Renal cortex interstitium (tissue), 11 donors: ENCODE measurements around the gene COL4A4. TPM values are rescaled to one million over a fixed set of nuclear protein-coding genes. Genes with fewer than 3 reads are reported as not detected.

ENCODE experiments used
- DNase-seq, 11 donors: peaks; one replicate each; pipeline ENCODE4 v3.0.0-alpha.2; 2013; ENCODE audit warnings: low read depth in 9 of 11, low spot score in 4 of 11; ENCODE audit errors: extremely low read depth in 1 of 11
- polyA plus RNA-seq, 3 donors: library from polyadenylated mRNA; unstranded; fragments of 120-200 nt; gene quantifications; one replicate each; pipeline ENCODE4 v1.2.1, GENCODE V29; 2013; ENCODE audit not compliant: insufficient read length in 3 of 3

COL4A4 gene
- polyA plus RNA-seq, 3 donors: 41.4 to 56.0 (median 48.3) TPM

DNA sequence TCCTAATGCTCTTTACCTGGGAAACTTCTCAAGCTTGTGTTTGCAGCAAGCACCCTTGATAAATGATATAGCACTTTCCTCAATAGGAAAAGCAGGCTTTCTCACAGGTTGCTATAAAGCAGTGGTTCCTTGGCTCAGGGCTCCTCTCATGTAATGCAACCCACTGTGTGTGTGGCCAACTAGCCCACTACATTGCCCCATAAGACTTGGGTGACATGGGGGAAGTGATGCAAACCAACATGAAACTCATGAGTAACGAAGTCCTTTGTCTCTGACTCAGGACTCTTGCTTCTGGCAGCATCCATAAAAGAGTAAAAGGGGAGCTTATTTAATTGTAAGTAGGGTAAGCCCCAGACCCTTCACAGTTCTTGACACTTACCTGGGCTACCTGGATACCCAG, 106.9 kb downstream of the COL4A4 start:
- DNase-seq: no peak

DNA sequence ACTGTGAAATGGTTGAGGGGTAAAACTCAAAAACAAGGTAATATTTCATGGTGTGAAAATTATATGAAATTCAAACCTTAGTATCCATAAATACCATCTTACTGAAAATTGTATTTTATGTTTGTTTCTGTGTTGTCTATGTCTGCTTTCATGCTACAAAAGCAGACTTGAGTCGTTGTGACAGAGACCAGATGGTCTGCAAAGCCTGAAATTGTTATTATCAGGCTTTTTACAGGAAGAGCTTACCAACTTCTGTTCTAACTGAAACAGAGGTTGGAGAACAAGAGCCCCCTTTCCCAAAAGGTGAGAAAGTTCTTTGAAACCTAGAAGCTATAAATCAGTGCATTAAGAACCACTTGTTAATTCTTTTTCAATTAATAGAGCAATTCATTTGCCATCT, 110.0 kb downstream of the COL4A4 start:
- peak in 1 of 11 donors; percentile 11 for DNase-seq

DNA sequence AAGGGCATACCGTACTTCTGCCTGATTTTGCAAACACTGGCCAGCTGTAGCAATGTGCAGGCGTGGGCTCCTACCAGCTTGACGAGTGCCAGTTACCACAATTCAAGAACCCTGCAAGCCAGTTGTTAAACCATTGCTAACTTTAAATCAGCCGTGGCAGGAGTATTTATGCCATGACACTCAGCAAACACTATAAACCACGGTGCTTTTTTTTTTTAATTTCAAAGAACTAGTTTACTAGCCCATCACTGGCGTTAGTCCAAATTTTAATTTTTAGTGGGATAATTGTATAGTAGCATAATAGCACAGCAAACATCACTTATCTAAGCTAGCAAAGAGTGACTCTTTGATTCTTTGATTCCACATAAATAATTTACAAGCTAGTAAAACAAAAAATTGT, 111.1 kb downstream of the COL4A4 start:
- DNase-seq: no peak

DNA sequence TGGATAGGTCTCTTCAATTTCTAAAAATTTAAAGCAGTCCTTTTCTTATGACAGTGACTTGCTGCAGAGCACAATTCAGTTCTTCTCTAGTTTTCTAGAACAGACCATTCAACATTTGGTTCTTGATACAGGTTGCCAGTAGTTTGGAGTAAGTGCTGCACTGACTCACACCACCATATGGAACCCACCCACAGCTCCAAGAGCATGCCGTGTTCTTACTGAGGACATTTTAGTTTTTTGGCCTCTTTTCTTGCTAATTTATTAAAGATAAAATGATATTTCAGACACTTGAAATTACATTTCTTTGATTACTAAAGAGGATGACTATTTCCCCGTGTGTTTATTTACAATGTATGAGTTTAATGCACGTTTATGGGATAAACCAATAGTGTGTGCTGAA, 120.0 kb downstream of the COL4A4 start:
- DNase-seq: no peak

DNA sequence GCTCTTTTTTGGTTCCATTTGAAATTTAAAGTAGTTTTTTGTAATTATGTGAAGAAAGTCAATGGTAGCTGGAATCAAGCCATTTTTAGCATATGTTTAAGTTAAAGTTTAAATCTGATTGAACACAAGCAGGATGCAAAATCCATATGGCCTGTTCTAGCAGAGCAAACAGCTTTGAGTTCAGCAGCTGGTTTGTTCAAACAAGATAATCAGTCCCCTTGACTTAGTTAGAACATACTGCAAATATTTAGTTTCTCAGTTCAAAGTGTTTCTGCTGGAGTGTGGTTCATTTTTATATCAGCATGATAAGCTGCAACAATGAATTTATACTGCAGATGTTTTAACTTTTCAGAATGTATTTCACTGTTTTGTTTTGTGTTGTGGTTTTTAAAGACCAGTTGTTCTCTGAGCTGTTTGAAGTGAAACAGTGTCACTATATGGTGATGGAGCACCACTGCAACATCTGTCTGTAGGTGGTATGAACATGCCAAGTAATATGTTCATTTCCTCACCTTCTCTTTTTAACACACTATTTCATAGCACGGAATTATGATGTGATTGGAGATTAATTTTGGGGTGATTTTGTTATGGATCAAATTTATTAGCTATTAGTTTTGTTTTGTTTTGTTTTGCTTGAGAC, 125.3 kb downstream of the COL4A4 start:
- DNase-seq: peak in 8 of 11 donors; percentile 6 to 56 (median 40)

DNA sequence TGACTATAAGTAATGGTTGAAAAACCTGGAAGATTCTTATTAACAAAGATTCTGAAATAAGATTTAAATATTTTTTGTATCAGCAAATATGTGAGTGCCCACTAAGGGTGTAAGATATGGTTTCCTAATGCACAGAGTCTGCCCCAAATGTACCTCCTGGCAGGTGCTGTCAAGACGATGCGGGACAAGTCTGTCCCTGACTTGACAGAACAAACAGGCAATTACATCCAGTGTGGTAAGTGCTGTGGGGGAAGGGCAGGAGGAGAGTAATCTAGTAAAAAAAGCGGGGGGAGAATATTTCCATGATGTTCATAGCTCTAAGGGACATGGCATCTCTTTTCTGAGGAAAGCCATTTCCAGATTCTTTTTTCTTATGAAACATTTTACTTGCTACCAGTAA, 127.5 kb downstream of the COL4A4 start:
- DNase-seq: no peak

DNA sequence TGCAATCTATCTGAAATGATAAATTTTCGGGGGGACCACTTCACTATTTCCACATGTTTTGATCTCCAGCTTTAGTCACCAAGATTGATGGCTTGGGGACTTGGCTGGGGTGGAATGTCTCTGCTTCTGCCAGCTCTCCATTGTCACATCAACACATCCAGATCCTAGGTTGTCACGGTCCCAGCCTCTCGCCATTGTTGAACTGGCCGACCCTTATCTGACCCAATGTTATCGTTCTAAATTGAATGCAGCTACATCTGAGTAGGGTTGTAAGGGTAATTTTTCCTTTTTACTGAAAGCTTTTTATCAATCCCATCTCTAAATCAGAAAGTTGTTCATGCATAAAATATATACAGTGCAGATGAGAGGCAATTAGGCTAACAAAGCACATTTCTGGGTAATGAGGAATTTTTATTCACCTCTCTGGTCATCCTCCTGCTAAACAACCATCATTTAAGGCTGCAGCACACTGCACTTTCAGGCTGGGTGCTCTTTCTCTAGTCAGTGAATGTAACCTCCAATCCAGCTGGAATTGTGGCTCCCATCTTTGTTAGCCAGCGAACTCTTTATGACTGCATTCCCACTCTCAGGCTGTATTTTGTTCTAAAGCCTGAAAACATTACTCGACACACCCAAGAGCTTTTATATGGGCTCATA, 128.2 kb downstream of the COL4A4 start:
- DNase-seq: no peak

DNA sequence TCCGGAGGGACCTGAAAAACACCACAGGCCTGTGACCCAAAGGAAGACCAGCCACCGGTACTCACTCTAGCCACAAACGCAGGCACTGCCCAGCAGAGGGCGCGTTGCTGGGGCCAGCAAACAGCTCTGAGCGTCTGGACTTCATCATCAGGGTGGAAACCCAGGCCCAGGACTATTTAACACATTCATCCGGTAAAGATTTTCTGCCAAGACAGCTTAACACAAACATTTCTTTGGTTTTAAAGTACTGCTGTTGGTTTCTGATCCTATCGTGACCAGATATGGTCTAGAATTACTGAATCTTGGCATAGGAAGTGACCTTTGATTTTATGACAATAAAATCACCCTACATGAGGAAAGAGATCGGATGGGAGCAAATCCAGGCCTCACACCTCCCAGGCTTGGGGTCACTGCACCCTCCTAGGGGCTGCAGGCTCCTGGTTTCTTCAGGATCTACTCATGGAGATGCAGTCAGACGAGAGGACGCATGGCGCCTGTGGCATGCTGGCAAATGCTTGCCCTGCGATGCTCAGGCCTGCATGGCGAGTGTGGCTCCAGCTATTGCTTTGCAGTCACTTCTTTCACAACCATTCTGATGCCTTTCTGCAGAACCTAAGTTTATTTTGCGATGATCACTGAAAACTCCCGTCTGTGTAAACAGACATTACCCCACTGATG, 130.4 kb downstream of the COL4A4 start:
- DNase-seq: peak in 8 of 11 donors; percentile 13 to 36 (median 26)

DNA sequence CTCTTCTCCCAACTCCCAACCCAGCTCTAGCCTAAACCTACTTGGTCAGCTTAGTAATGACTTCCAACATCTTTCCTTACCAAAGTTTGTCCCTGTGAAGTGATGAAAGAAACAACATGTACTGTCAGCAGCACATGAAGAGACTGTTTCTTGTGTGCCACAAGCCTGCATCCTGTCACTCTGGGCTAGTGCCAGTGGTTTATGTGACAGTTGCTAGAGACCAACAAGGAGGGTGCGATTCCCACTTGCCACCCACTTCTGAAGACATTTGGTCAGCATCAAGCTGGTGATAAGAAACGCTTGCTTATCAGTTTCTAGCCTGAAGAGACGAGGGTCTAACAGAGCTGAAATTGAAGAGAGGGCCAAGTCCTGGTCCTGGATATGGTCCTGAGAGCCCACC, 132.6 kb downstream of the COL4A4 start:
- DNase-seq: no peak

DNA sequence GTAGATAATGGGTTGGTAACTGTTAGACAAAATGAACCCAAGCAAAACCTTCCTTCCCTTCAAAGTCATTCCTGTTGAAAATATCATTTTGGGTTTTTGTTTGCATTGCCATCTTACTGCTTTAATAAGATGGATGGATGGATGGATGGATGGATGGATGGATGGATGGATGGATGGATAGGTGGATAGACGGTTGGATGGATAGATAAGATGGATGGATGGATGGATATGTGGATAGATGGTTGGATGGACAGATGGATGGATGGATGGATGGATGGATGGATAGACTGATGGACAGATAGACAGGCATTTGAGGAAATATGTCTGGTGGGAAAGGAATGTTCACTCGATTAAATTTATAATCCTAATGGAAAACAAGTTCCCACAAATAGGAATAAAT, 133.2 kb downstream of the COL4A4 start:
- no peak for DNase-seq

DNA sequence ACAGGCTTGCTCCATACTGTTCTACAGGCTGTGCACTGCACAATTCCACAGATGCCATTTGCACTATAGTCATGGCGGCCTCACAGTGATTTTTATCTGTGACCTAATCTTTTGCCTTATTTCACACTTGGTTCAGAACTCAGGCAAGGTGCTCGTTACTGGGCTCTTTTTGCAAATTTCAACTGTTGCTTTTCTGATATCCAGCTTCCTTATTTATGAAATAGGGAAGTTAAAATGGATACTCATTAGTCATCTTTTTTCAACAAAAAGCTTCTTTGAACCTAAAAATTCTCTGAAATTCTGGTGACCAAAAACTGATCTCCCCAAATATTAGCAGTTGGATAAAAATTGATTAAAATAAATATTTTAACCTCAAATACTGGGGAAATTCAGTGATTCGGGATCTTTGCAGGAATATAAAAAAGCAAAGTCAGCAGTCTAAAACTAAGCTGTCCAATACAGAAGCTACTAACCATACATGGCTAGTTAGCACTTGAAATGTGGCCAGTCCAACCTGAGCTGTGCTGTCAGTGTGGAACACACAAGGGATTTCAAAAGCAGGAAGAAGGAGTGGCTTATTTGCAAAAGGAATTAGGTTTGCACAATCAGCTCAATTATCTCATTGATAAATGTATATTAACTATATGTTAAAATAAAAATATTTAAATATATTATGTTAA, 134.4 kb downstream of the COL4A4 start:
- DNase-seq: no peak

DNA sequence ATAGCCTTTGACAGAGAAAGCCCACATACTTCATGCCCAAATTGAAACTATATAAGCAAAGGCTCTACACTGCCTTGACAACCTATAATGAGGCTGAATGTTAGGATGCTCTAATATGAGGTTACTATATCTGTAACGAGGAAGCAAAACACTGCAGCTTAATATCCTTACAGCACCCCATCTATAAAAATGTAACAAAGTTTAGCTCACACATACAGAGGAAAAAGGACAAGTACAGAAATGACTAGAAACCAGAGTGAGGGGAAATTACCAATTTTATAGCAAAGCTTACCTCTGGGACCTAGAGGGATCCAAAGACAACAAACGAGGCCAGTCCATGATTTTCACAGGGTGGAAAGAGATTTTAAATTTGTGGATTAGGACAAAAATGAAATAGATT, 138.5 kb downstream of the COL4A4 start:
- no peak for DNase-seq

DNA sequence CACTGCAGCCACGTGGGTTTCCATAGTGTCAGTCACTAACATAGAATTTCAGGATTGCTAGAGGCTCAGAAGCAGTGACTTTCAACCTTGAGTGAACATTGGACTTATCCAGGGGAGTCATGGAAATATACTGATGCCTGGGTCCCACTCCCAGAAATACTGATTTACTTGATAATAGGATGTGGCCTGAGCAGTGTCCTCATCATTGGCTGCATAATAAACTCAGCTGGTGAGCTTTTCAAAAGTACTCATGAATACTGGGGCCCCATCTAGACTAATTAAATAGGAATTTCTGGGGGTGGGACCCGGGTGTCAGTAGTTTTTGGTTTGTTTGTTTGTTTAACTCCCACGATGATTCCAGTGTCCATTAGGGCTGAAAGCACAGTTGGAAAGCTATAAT, 141.4 kb downstream of the COL4A4 start:
- peak in 1 of 11 donors; percentile 14 for DNase-seq

DNA sequence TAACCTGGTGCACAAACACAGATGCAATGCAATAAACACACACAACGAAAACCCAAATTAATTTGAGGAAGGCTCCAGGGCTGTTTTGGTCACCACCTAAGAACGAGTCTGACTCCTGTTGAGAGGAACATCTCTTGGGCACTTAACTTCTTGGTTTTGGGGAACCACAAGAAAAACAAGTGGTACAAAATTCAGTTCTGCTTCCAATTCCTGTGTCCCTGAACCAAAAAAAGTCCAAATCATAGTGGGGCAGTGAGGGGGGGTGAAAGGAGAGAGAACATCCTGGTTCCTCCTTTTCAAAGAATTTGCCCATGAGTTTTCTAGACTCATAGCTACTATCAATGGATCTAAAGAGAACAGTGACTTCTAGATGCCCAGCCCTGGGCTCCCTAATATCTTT, 143.6 kb downstream of the COL4A4 start:
- no peak for DNase-seq

DNA sequence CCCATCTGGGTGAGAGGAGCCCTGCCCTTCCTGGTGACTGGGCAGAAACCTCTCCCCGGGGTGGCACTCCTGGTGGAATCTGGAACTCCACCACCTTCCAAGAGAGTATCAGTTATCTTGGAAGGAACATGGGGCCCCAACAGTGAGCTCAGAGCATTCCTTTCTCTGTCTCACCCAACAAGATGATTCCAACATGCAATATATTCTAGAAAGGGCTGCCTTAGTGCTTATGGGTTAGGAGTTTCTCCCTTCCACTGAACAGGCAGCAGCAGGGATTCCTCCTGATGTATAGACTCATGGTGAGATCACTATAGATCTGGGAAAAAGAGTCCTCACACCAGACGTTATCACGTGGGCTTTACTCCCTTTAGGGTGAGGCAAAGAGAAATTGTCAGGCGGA, 147.1 kb downstream of the COL4A4 start:
- no peak for DNase-seq

DNA sequence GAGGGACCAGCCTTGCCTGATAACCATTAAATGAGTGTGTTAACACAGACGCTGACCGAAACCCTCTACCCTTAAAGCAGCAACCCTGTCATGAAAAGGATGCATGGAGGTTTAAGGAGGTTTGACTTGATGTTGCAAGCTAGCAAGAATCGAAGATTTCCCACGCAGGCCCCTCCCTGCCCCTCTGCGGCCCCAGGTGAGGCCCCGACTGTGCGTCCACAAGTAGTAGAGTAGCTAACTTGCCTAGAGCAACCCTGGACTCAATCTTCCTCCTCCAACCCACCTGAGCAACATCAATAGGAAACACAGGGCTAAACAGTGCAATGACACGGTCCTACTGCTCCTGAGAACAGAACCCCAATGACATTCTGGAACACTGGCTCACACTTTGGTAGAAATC, 150.1 kb downstream of the COL4A4 start:
- no peak for DNase-seq

DNA sequence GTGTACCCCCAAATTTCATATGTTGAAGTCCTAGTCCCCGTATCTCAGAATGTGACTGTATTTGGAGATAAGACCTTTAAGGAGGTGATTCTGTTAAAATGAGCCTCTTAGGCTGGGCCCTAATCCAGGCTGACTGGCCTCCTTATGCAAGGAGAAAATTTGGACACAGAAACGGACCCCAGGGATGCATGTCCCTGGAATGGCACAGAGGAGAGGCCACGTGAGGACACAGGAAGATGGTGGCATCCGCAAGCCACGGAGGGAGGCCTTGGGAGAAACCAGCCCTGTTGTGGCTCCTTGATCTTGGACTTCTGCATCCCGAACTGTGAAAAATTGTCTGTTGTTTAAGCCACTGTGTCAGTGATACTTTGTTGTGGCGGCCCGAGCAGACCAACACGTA, 150.7 kb downstream of the COL4A4 start:
- DNase-seq: no peak

DNA sequence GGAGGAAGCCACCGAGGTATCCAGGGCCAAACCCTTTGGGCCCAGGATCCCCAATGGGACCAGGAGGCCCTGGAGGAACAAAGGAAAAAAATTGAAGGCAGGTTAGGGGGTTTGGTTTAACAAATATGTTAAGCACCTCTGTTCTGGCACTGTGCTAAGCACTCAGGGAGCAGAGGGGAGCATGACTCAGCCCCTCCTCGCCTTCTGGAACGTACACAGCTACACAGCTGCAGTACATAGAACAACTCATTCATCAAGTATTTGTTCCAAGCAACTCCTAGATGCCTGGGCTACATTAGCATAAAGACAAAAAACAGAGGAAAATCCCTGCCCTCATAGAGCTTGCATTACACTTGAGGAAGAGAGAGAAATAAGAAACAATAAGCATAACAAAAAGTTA, 153.6 kb downstream of the COL4A4 start:
- no peak for DNase-seq

DNA sequence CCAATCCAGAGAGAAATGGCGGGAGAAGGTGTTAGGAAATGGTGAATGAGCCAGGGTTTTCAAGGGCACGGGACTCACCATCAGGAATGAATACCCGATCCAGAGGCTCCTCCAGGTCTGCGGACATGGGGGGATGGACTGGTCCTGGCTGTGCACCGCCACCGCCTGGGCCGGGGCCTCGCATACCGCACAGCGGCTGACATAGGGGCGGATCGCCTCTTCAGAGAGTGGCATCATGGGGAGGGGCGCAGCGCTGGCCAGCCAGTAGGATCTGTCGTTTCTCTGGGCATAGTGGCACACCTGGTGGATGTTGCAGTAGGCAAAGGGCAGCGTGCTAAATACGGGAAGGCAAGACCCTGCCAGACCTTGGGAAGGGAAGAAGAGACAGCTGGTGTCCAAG, 156.1 kb downstream of the COL4A4 start:
- no peak for DNase-seq

DNA sequence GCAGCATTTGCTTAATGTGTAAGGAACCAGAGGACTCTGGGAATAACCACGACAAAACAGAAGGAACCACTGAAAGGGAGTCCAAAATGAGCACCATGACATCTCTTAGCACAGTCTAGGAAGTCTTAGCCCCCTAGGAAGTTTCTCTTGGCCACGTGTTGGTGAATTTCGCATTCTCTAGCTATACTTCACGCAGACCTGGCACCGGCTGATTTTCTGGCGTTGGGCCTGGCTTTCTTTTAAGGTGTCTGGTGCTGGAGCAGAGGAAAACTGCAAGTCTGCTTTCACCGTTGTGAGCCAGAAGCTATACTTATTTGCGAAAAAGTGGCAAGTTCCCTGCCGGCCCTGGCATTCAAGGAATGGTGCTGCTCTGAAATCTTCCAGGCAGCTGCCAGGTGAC, 156.9 kb downstream of the COL4A4 start:
- DNase-seq: no peak
